HG03103 (cell line): ENCODE data around the gene FGF19.

Experiments used
- ATAC-seq: cut with Tn5 transposase; IDR thresholded peaks from one replicate; pipeline ENCODE4 v1.9.1; 2021; ENCODE audit warnings: low read depth; ENCODE audit not compliant: unreplicated experiment

Gene FGF19, protein sequence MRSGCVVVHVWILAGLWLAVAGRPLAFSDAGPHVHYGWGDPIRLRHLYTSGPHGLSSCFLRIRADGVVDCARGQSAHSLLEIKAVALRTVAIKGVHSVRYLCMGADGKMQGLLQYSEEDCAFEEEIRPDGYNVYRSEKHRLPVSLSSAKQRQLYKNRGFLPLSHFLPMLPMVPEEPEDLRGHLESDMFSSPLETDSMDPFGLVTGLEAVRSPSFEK

GRCh38 chr11:69703768-69704507, at the start of gene FGF19:
TSS of gene FGF19 (minus strand) at chr11:69704022. CDS start at chr11:69703876, 146 bp downstream.
- no peak for ATAC-seq

- no peak for ATAC-seq
Measured at GRCh38 chr11:69752890-69753289, 49.1 kb upstream of the FGF19 start.

GRCh38 chr11:69750875-69751597, 47.2 kb upstream of the FGF19 start:
- no peak for ATAC-seq

DNA sequence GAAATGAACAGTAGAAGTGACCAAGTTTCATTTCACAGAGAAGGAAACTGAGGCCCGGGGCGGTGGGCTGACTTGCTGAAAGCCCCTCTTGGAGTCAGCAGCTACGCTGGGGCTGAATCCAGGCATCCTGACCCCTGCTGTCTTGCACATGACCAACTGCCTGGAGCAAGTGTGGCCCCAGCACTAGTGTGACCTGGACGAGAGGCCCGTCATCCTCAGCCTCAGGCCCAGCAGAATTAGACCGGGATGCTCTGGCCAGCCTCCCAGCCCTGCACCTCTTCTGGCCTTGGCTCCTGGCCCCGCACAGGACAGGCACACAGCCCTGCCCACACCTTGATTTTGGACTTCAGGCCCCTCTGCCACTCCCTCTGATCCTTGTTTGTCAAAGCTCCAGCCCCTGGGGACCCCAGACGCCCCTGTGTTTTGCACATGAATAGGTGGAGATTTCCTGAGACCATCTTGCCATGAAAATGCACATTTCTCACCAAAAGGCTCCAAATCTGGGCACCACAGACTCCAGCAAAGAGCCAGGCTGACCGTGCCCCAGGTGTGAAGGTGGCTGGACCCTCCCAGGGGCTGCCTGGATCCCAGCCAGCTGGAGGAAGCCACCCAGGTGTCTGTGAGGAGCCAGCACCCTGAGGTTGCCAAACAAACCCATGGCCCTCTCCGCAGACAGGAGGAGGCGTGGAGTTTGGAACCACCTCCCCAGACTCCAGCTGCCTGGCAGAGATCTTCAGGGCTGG, 46.5 kb upstream of the FGF19 start:
- no peak for ATAC-seq

GRCh38 chr11:69748637-69749036, 44.8 kb upstream of the FGF19 start:
- no peak for ATAC-seq

DNA sequence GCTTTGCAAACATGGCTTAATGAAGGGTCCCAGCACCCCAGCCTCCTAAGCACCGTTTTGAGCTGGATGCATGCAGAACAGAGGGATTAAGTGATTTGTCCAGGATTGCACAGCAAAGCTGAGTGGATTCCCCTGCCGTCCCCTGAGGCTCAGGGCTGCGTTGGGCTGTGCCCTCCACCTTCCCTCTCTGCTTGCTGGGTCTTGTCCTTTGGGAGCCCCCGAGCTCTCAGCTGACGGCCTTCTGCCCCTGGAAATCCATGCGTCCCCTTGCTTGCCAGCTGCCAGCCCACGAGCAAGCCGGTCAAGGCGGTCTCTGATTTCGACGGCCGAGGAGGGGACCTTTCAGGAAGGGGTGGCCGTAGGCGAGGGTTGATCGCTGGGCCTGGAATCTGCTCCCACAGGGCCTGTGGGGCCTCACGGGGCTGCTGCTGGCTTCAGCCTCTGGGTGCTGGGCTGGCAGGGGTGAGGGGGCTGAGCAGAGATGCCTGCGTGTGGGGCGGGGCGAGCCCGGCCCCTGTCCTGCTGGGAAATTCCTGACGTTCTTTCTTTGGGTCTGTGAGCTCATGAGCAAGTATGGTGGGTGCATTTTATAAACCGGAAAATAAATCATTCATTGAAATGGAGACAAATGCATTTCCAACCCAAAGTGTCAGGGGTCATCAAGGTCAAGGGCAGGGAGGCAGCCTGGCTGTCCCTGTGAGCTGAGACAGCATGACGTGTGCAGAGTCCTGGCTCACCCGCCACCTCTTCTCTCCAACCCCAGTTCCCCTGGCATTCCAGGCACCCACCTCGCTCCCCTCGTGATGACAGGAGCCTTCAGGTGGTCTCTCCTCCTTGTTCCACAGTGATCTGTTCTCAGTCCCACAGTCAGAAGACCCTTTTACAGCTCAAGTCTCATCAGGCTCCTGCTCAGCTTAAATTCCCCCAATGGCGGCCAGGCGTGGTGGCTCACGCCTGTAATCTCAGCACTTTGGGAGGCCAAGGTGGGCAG, 43.2 kb upstream of the FGF19 start:
- ATAC-seq = no peak

DNA sequence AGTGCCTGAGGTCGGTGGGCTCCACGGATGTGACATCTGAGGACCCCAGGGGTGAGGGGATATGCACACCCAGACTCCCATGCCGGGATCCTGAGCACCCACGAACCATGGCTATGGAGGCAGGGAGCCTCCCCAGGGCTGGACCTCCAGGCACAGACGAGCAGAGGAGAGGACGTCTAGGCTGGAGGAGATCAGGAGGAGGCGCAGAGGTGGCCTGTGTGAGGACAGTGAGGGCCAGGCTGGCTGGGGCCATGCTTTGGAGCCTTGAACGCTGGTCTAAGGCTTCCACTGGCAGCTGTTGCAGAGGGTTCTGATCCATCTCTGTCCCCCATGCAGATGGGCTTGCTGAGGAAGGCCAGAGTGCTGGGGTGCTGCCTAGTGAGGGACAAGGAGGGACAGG, 42.3 kb upstream of the FGF19 start:
- no peak for ATAC-seq

GRCh38 chr11:69745201-69745600, 41.4 kb upstream of the FGF19 start:
- no peak for ATAC-seq

DNA sequence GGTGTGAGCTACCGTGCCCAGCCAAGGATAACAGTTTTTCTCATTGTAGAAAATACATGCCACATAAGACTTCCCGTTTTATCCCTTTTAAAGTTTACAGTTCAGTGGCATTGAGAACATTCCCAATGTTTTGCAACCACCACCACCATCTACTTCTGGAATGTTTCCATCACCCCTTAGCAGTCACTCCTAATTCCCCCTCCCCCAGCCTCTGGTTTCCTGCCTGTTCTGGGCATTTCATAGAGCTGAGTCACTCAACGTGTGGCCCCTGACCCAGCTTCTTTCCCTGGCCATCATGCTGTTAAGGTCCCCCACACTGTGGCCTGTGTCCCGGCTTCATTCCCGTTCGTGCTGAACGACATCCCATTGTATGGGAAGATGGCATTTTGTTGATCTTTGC, 40.6 kb upstream of the FGF19 start:
- no peak for ATAC-seq

DNA sequence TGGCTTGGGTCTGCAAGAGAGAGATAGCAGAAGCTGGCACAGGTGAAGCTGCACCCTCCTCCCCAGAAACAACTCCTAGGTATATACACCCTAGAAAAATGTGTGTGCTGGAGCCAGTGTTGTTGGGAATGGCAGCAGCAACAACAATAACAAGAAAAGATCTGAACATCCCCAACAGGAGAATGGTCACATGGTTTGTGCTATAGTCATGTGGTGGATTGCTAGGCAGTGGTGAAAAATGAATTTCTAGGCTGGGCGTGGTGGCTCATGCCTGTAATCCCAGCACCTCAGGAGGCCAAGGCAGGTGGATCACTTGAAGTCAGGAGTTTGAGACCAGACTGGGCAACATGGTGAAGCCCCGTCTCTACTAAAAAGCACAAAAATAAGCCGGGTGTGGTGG, 31.0 kb upstream of the FGF19 start:
- no peak for ATAC-seq

DNA sequence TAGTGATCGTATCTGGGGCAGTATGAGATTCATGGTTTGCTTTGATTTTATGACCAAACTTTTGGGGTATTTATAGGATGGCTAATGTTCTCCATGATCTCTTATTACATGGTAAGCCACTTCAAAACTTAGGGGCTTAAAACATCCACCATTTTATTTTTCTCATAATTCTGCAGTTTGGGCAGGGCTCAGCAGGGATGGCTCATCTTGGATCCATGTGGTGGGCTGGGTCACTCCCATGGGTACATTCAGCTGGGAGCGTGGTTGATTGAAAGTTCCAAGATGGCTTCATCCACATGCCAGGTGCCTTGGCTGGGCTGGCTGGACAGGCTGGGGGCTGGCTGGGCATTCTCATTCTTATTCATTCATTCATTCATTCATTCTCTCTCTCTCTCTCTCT, 30.5 kb upstream of the FGF19 start:
- ATAC-seq = no peak

DNA sequence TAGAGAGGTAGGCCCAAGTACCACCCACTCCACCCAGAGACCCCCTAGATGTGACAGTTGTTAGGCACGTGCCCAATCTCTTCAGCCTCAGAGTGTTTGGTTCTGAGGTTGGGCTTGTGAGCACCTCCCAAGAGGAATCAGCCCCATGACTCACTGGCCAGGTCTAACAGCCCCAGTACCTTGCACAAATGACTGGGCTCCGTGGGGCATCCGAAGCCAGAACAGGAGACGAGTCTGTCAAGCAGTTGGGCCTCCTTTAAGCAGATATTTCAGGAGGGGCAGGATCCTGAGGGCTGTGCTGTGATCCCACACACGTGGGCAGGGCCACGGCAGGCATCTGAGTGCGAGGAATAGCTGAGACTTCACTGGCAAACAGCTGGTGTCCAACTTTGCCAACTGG, 29.1 kb upstream of the FGF19 start:
- no peak for ATAC-seq

- ATAC-seq = no peak
Measured at GRCh38 chr11:69731110-69731509, 27.3 kb upstream of the FGF19 start.

- ATAC-seq = no peak
Measured at GRCh38 chr11:69730500-69730899, 26.7 kb upstream of the FGF19 start.

DNA sequence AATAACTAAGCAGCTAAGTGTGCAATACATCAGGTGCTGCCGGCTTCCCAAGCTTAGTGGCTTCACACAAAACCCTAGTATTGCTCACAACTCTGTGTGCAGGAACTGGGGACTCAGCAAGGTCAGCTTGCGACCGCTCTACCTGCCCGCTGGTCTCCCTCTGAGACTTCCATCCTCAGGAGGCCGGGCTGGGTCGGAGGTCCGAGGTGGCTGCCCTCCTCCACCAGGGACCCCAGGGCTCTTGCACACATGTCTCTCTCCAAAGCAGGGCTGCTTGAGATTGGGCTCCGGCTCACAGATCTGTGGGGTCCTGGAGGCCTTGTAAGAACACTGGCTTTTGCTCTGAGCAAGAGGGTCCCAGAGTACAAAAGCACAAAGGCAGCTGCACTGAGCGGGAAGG, 25.4 kb upstream of the FGF19 start:
- no peak for ATAC-seq

- no peak for ATAC-seq
Measured at GRCh38 chr11:69727266-69727665, 23.4 kb upstream of the FGF19 start.

DNA sequence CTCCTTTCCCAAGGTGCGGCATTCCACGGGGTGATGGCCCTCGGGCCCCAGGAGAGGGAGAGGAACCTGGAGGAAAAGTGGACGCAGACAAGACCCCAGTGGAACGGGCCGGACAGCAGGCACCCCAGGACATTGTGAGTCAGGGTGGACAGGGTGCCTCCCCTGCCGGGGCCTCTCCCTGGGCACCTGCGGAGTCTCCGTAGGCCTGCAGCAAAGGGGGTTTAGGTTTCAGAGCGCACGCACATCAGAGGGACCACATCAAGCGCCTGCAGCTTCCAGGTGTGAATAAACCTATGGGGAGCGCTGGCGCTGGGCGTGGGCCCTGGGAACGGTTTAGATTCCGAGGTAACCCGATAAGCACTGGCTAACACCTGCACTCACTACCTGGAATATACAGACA, 22.7 kb upstream of the FGF19 start:
- no peak for ATAC-seq

DNA sequence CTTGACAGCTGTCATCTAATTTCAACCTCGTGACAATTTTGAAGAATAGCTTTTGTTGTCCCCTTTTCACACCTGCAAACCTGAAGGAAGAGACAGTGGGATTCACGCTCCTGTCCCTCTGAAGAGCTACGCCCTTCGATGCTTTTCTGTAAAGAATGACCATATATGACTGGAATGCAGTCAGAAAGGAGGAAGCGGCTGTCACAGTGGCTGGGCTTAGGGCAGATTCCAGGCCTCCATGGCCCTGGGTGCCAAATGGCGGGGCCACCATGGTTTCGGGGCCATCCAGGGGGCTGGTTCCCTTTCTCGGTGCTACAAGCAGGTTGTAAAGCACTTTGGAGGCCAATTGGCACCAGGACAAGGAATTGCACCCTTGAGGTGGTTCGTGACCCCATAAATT, 22.2 kb upstream of the FGF19 start:
- ATAC-seq = no peak

DNA sequence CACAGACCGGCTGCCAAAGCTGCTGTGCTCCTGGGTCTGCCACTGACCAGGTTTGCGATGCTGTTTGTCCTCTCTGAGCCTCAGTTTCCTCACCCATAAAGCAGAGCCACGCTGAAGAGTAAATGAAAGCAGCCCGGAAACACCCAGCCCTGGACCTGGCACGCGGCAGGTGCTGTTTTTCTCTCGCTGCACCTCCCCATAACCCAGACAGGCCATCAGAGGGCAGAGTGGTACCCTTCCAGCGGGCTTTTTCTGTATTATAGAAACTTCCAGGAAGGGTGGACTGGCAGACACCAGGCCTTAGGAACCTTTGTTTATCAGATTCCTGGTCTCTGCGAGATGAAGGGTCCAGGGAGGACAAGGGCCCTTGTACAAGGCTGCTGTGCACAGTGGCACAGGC, 17.9 kb upstream of the FGF19 start:
- ATAC-seq = no peak

GRCh38 chr11:69721106-69721505, 17.3 kb upstream of the FGF19 start:
- ATAC-seq = no peak
